GM12873 (cell line): Measurements from ENCODE around the gene ISM1.
A peak's percentile ranks its signal among the peaks of the same experiment; 100 is the strongest.

Experiments
- CTCF ChIP-seq: IDR thresholded peaks from 2 replicates; pipeline ENCODE4 v1.5.1; 2012; ENCODE audit warnings: low read depth, mild to moderate bottlenecking, moderate library complexity, low read length, control low read depth; ENCODE audit not compliant: insufficient read depth; ENCODE audit errors: missing control alignments

ISM1 gene

GRCh38 chr20:13322198-13322597 is 101.1 kb downstream of the ISM1 start:
- TF ChIP-seq CTCF, result no peak

- no peak for TF ChIP-seq CTCF
These were observed 101.5 kb downstream of the ISM1 start for GRCh38 chr20:13322621-13323020.

GRCh38 chr20:13325033-13325432 is 104.0 kb downstream of the ISM1 start:
- TF ChIP-seq CTCF, result peak; percentile 37

GRCh38 chr20:13325796-13326340 is 104.8 kb downstream of the ISM1 start:
- no peak for TF ChIP-seq CTCF

- no peak for TF ChIP-seq CTCF
These were observed 110.5 kb downstream of the ISM1 start for GRCh38 chr20:13331536-13331935.

- TF ChIP-seq CTCF, result no peak
These were observed 112.0 kb downstream of the ISM1 start for GRCh38 chr20:13333036-13333435.

- TF ChIP-seq CTCF, result no peak
These were observed 112.7 kb downstream of the ISM1 start for GRCh38 chr20:13333793-13334192.
